Activated CD8-positive, alpha-beta memory T cell treated with anti-CD3 and anti-CD28 coated beads, Interleukin-2, amount 10 ng/mL, durations not matched to agents 7 days and 5 days (primary cell): Measurements from ENCODE around the gene TRDN. TPM values are rescaled to one million over a fixed set of nuclear protein-coding genes. Genes with fewer than 3 reads are reported as not detected.
A peak's percentile ranks its signal among the peaks of the same experiment; 100 is the strongest.

Experiments used
- ATAC-seq: fragments of 150-1000 bp; cut with Tn5 transposase; one replicate; pipeline ENCODE4 v1.10.0; 2021; ENCODE audit warnings: moderate library complexity
- CTCF ChIA-PET: fragments of 350-600 bp; sonication (Branson Sonifier 250); formaldehyde crosslinking; loops from one replicate; lab custom pipeline; 2021; ENCODE audit warnings: antibody characterized with exemption; lab: Charles Lee
- DNase-seq: peaks from one replicate; pipeline ENCODE4 v3.0.0-alpha.2; 2020
- H3K27ac Mint-ChIP-seq: one replicate; pipeline ENCODE4 v1.8.0; 2021; ENCODE audit warnings: mild to moderate bottlenecking, mixed read lengths
- H3K27me3 Mint-ChIP-seq: one replicate; pipeline ENCODE4 v1.8.0; 2021; ENCODE audit warnings: mixed read lengths
- H3K36me3 Mint-ChIP-seq: one replicate; pipeline ENCODE4 v1.8.0; 2021; ENCODE audit warnings: mild to moderate bottlenecking, mixed read lengths
- H3K4me1 Mint-ChIP-seq: one replicate; pipeline ENCODE4 v1.8.0; 2021; ENCODE audit warnings: mixed read lengths
- H3K4me3 Mint-ChIP-seq: one replicate; pipeline ENCODE4 v1.8.0; 2021; ENCODE audit warnings: mild to moderate bottlenecking, moderate library complexity, mixed read lengths
- H3K9me3 Mint-ChIP-seq: one replicate; pipeline ENCODE4 v1.8.0; 2022; ENCODE audit warnings: low read depth, mixed read lengths
- total RNA-seq, 2 experiments: library from RNA; stranded (reverse); gene quantifications; one replicate each; pipeline ENCODE4 v1.2.3, GENCODE V29; 2021

TRDN gene, protein sequence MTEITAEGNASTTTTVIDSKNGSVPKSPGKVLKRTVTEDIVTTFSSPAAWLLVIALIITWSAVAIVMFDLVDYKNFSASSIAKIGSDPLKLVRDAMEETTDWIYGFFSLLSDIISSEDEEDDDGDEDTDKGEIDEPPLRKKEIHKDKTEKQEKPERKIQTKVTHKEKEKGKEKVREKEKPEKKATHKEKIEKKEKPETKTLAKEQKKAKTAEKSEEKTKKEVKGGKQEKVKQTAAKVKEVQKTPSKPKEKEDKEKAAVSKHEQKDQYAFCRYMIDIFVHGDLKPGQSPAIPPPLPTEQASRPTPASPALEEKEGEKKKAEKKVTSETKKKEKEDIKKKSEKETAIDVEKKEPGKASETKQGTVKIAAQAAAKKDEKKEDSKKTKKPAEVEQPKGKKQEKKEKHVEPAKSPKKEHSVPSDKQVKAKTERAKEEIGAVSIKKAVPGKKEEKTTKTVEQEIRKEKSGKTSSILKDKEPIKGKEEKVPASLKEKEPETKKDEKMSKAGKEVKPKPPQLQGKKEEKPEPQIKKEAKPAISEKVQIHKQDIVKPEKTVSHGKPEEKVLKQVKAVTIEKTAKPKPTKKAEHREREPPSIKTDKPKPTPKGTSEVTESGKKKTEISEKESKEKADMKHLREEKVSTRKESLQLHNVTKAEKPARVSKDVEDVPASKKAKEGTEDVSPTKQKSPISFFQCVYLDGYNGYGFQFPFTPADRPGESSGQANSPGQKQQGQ
- not detected for total RNA-seq

DNA sequence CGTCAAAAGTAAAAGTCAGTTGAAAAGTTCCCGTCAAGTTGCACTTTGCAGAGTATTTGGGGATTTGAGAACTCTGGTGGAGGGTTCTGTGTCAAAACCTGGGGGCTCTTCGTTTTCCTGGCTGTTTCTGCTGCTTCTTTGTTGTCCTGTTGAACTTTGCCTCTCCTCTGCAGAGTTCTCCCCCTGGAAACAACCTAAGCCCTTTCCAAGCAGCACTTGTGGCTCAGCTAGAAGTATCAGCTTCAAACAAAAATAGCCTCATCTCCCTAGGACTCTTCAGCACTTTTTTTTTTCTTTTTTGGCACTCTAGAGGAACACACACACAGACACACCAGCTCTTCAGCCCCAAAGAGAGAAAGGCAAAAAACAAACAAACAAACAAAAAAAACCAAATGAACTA lies at the start of gene TRDN:
TRDN (minus strand) TSS at position 169 of the 400 bp plus-strand sequence. CDS start 175 bp downstream, outside the sequence.
- no peak for DNase-seq
- peaks cover 3% of the 10 kb centered on the region for H3K9me3 Mint-ChIP-seq
- no peak within 1 kb of the TSS for H3K4me3 Mint-ChIP-seq
- CTCF ChIA-PET = interaction anchor here (2.3 kb wide), 1 partner anchor 9 kb away, joined by 5 read pairs; no protein-coding TSS in a partner anchor
- H3K4me1 Mint-ChIP-seq = no peaks in the 10 kb centered on the region
- no peaks in the 10 kb centered on the region for H3K36me3 Mint-ChIP-seq
- no peaks in the 10 kb centered on the region for H3K27me3 Mint-ChIP-seq
- no peak within 1 kb of the TSS for H3K27ac Mint-ChIP-seq
- ATAC-seq = no peak

DNA sequence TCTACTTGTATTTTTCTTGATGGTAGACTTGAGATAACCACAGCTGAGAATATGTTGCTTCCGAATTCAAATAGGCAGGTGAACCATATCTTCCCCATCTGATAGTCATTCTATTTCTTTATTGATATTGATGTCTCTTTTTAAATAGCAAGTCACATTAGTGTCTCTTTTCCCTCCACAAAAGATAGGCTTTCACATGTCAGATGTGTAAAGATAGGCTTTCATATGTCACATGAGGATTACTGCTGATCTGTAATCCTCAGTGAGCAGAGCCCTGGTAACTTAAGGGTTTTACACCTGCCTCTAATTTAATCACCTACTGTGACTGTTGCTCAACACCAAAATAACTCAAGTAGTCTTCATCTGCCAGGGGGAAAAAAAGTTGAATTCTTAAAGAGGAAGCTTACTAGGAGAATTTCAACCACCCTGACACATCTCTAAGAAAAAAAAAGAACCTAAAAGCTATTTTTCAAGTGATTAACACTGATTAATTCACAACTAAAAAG lies 45.3 kb upstream of the TRDN start:
- H3K36me3 Mint-ChIP-seq = no peaks in the 10 kb centered on the region
- H3K27ac Mint-ChIP-seq = no peak overlapping the region
- no peak overlapping the region for H3K4me3 Mint-ChIP-seq
- ATAC-seq = no peak
- CTCF ChIA-PET = no interaction called here
- no peaks in the 10 kb centered on the region for H3K4me1 Mint-ChIP-seq
- DNase-seq = no peak
- H3K27me3 Mint-ChIP-seq = no peaks in the 10 kb centered on the region
- H3K9me3 Mint-ChIP-seq = no peaks in the 10 kb centered on the region

DNA sequence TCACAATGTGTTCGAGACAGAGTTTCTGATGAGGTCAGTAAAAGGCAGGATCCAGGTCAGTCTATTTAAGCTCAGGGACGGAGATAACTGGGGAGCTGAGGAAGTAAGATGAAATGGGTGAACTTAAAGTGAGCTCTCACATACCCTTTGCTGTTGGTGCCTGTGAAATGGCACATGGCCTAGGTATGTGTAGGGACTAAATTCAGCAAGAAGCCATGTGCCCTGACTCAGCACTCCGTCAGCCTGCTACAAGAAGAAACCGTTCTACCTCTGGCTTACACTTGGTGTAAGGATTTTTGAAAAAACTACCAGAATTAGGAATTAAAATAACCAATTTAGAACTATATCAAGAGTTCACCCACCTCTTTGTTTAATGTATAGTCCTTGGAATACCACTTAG lies 41.1 kb upstream of the TRDN start:
- CTCF ChIA-PET = no interaction called here
- H3K9me3 Mint-ChIP-seq = peaks cover 3% of the 10 kb centered on the region
- no peaks in the 10 kb centered on the region for H3K36me3 Mint-ChIP-seq
- DNase-seq (no peak), ATAC-seq (no peak)
- H3K27ac Mint-ChIP-seq = no peak overlapping the region
- no peaks in the 10 kb centered on the region for H3K4me1 Mint-ChIP-seq
- H3K4me3 Mint-ChIP-seq = no peak overlapping the region
- H3K27me3 Mint-ChIP-seq = no peaks in the 10 kb centered on the region

DNA sequence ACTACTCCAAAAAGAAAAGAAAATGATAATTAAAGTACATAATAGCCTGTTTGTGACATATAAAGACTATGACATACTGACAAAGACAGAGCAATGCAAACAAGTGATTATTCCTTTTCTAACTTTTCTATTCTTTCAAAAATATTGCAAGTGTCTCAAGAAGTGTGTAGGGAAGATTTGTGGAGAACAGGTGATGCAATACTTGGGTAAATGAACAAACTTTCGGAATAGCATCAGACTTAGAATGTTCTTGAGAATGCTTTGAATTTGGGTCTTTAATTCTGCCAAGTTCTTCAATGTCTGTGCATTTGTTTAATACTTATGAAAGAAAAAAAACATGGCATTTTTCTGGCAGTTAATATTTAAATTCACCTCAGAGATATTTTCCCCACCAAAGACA lies 40.0 kb upstream of the TRDN start:
- no peak for ATAC-seq
- Mint-ChIP-seq H3K27ac (no peak overlapping the region), H3K4me3 (no peak overlapping the region), H3K36me3 (no peaks in the 10 kb centered on the region), H3K4me1 (no peaks in the 10 kb centered on the region), H3K27me3 (no peaks in the 10 kb centered on the region), H3K9me3 (peaks cover 3% of the 10 kb centered on the region)
- no peak for DNase-seq
- CTCF ChIA-PET = no interaction called here

DNA sequence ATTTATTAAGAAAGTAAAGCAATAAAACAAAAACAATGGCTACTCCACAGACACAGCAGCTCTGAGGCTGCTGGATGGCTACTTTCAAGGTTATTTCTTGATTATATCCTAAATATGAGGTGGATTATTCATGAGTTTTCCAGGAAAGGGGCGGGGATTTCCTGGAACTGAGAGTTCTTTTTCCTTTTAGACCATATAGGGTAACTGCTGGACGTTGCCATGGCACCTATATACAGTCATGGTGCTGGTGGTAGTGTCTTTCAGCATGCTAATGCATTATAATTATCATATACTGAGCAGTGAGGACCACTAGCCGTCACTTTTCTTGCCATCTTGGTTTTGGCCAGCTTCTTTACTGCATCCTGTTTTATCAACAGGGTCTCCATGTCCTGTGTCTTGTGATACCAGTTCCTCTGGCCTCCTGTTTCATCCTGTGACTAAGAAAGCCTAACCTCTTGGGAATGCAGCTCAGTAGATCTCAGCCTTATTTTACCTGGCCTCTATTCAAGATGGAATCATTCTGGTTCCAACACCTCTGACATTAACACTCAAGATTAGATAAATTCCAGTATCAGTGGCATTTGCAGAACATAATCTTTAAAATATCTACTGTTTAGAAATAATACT lies 32.3 kb upstream of the TRDN start:
- H3K36me3 Mint-ChIP-seq = no peaks in the 10 kb centered on the region
- peaks cover 3% of the 10 kb centered on the region for H3K9me3 Mint-ChIP-seq
- ATAC-seq (no peak), DNase-seq (no peak)
- no peak overlapping the region for H3K27ac Mint-ChIP-seq
- H3K27me3 Mint-ChIP-seq = no peaks in the 10 kb centered on the region
- CTCF ChIA-PET = no interaction called here
- no peaks in the 10 kb centered on the region for H3K4me1 Mint-ChIP-seq
- H3K4me3 Mint-ChIP-seq = no peak overlapping the region

DNA sequence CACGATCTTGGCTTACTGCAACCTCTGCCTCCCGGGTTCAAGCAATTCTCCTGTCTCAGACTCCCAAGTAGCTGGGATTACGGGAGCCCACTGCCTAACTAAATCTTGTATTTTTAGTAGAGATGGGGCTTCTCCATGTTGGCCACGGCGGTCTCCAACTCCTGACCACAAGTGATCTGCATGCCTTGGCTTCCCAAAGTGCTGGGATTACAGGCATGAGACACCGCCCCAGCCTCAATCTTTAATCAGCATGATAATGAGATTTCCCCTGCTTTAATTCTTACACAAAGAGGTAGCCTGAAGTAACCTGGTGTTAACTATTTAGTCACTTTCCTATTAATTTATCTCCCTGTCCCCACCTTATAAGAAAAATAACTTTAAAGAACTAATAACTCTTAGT lies 31.3 kb upstream of the TRDN start:
- no peak for ATAC-seq
- DNase-seq = no peak
- H3K36me3 Mint-ChIP-seq = no peaks in the 10 kb centered on the region
- no peaks in the 10 kb centered on the region for H3K4me1 Mint-ChIP-seq
- H3K4me3 Mint-ChIP-seq = no peak overlapping the region
- H3K9me3 Mint-ChIP-seq = no peaks in the 10 kb centered on the region
- no peak overlapping the region for H3K27ac Mint-ChIP-seq
- H3K27me3 Mint-ChIP-seq = no peaks in the 10 kb centered on the region
- CTCF ChIA-PET = no interaction called here

DNA sequence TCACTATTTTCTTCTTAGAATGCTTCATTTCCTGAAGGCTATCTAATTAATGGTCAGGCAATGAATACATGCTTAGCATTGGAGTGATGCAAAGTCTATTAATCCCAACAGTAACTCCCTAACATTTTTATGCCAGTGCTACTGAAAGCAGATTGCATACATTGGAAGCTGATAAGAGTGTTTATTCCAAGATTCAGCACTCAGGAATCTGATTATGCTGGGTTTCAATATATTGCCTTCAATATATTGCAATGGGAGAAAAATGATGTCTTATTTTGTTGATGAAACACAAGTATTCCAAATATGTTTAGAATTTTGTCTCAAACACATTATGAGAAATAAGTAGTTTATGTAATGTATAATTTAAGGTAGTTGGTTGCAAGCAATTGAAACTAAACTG lies 26.7 kb upstream of the TRDN start:
- CTCF ChIA-PET = no interaction called here
- no peaks in the 10 kb centered on the region for H3K36me3 Mint-ChIP-seq
- no peak overlapping the region for H3K4me3 Mint-ChIP-seq
- no peak for DNase-seq
- H3K9me3 Mint-ChIP-seq = no peaks in the 10 kb centered on the region
- H3K27ac Mint-ChIP-seq = no peak overlapping the region
- H3K4me1 Mint-ChIP-seq = no peaks in the 10 kb centered on the region
- H3K27me3 Mint-ChIP-seq = no peaks in the 10 kb centered on the region
- ATAC-seq = no peak

DNA sequence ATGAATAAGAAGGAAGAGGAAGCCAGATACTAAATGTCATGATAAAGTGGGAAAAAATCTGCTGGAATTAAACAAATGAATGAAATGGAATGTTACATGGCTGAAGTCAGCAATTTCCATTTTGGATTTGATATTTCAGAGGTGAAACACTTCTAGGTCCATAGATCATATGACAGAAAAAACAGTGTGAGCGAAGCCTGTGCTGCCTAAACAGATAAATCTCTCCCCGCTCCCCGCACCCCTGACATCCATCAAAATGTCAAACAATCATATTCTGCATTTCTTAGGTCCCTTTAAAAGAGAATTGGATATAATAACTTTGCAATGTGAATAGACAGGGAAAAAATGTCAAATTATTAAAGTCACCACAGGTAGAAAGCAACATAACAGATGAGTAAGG lies 26.0 kb upstream of the TRDN start:
- Mint-ChIP-seq H3K4me1 (no peaks in the 10 kb centered on the region), H3K27ac (no peak overlapping the region), H3K4me3 (no peak overlapping the region), H3K9me3 (no peaks in the 10 kb centered on the region), H3K36me3 (no peaks in the 10 kb centered on the region), H3K27me3 (no peaks in the 10 kb centered on the region)
- no peak for DNase-seq
- CTCF ChIA-PET = no interaction called here
- ATAC-seq = no peak

DNA sequence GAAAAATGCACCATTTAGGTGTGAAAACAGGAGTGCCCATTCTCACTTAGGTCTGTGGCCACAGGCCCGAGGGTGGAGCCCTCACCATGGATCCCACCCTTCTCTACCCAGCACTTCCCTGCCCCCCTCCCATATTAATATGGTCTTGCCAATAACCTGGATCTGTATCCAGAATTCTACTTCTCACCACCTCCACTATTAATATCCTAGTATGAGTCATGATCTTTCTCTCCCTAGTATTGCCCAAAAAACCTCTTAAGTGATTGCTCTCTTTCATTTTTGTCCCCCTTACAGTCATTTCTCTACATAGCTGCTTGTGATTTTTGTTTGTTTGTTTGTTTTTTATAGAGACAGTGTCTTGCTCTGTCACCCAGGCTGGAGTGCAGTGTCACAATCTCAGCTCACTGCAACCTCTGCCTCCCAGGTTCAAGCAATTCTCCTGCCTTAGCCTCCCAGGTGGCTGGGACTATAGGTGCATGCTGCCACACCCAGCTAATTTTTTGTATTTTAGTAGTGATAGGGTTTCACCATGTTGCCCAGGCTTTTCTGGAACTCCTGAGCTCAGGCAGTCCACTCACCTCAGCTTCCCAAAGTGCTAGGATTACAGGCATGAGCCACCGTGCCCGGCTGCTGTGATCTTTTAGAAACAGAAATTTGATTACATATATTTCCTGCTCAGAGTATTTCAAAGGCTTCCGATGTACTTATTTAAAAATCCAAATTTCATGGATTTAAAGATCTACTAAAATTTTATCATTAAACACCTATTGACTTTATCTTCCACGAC lies 24.5 kb upstream of the TRDN start:
- Mint-ChIP-seq H3K27me3 (no peaks in the 10 kb centered on the region), H3K9me3 (no peaks in the 10 kb centered on the region)
- no peak for DNase-seq

DNA sequence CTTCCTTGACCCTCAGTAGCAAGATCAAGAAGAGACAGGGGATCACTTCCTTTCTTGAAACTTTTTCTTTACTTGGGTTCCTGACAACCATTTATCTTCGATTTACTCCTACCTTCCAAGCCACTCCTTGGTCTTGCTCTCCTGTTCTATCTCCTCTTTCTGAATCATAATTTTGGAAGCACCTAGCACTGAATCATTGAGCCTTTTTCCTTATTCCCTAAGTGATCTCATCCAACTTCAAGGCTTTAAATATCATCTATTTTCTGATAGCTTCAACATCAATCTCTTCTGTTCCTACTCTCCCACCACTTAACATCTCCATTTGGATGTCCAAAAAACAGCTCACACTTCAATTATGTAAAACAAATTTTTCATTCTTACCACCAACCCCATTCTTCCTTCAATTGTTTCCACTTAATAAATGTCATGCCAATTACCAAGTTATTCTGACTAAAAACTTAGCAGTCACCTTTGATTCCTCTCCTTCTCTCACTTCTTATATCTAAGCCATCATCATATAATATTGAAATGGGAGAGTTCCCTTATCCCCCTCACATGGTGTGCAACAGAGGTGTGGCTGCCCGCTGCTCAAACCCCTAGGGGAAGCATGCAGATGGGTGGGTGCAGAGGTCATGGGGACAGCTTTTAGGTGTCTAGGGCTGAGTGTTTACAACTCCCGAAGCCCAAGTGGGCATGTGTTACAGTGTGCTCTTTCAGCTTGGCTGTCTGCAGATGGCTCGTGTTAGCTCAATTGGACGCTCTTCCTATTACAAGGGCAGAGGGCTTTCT lies 23.4 kb upstream of the TRDN start:
- Mint-ChIP-seq H3K4me3 (no peak overlapping the region), H3K27ac (no peak overlapping the region), H3K9me3 (no peaks in the 10 kb centered on the region), H3K36me3 (no peaks in the 10 kb centered on the region), H3K4me1 (peaks cover 3% of the 10 kb centered on the region), H3K27me3 (no peaks in the 10 kb centered on the region)
- DNase-seq = no peak
- CTCF ChIA-PET = no interaction called here
- no peak for ATAC-seq

More for the DNA sequence above, 24.5 kb upstream of the TRDN start:
- CTCF ChIA-PET = no interaction called here
- no peak overlapping the region for H3K27ac Mint-ChIP-seq
- no peak for ATAC-seq
- H3K4me3 Mint-ChIP-seq = no peak overlapping the region
- no peaks in the 10 kb centered on the region for H3K36me3 Mint-ChIP-seq
- no peaks in the 10 kb centered on the region for H3K4me1 Mint-ChIP-seq

DNA sequence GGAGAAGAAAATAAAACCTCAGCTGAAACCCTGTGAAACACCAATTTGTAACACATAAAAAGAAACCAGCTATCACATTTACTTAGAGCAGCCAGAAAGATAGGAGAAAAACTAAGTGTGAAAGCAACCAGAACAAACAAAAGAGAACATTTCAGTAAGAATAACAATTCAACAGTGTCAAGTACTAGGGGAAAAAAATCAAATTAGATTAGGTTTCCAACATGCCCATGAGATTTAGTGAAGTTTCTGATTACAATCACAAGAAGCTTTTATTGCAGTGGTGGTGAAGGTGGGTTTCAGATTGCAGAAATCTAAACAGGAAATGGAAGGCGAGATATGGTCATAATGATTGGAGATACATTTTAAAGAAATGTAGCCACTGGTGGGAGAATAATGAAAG lies 22.1 kb upstream of the TRDN start:
- DNase-seq (no peak), ATAC-seq (no peak)
- Mint-ChIP-seq H3K9me3 (no peaks in the 10 kb centered on the region), H3K27me3 (no peaks in the 10 kb centered on the region), H3K36me3 (no peaks in the 10 kb centered on the region), H3K4me1 (peaks cover 3% of the 10 kb centered on the region), H3K27ac (no peak overlapping the region), H3K4me3 (no peak overlapping the region)
- CTCF ChIA-PET = no interaction called here

DNA sequence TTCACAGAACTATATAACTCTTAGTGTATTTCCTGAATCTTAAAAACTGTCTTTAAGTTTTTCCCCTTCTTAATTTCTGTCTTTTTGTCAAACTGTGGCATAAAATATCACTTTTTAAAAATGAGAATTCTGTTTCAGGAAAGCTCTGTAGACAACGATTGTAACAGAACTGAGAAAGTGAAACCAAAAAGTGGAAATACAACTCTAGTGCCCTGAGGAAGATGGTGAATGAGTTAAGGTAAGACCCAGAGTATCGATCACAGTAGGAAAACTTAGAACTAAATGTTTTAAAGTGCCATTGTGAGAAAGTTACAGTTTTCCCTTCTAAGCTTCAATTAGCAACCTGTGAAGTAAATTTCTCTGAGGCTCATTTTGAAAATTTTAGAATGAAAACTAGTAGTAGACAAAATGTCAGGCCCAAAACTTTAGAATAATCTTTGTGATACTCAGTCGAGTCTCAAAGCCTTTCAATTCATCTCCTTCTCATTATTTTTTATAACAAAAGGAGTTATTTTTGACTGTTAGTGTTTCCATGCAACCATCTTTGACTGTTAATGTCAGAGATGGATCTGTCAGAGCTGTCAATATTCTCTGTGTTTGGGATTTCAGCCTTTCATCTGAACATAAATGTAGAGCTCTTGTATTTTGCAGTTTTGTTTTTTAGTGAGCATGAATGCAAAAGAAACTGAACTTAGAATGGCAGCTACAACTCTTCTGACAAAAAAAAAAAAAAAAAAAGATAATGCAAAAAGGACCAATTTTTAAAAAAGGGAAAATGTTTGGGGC lies 19.0 kb upstream of the TRDN start:
- Mint-ChIP-seq H3K27ac (no peak overlapping the region), H3K9me3 (no peaks in the 10 kb centered on the region), H3K36me3 (no peaks in the 10 kb centered on the region), H3K27me3 (no peaks in the 10 kb centered on the region), H3K4me1 (peaks cover 3% of the 10 kb centered on the region), H3K4me3 (peak overlapping the region; percentile 43)
- CTCF ChIA-PET = interaction anchor here (1.1 kb wide), 1 partner anchor 60 kb away, joined by 3 read pairs; no protein-coding TSS in a partner anchor
- ATAC-seq = no peak
- DNase-seq = no peak
